ENCODE data around the gene KHDC4. TPM values are rescaled to one million over a fixed set of nuclear protein-coding genes. Genes with fewer than 3 reads are reported as not detected.

Gene KHDC4
- total RNA-seq, 1 donor from 2014 or later, result 91.5 TPM

- Histone ChIP-seq H3K9ac (no peak overlapping the region), H3K9me3 (ENCODE audit: low read depth) (no peaks in the 10 kb centered on the region), H3K4me2 (peak overlapping the region; percentile 17), H4K20me1 (ENCODE audit: low read depth) (peaks cover 3% of the 10 kb centered on the region), H3K4me1 (peaks cover 9% of the 10 kb centered on the region), H3K4me3 (no peak overlapping the region), H3F3A (ENCODE audit: low read depth) (no peaks in the 10 kb centered on the region), H3K36me3 (no peaks in the 10 kb centered on the region), H3K27me3 (no peaks in the 10 kb centered on the region), H2AFZ (replicated peaks) (peak overlapping the region; percentile 37), H3K79me2 (ENCODE audit: low read depth) (no peaks in the 10 kb centered on the region), H3K27ac (no peak overlapping the region)
- Mint-ChIP-seq H3K4me3 (no peak overlapping the region), H3K36me3 (peaks cover 3% of the 10 kb centered on the region), H3K4me1 (peaks cover 9% of the 10 kb centered on the region), H3K27me3 (ENCODE audit: insufficient read depth, low read depth) (peaks cover 3% of the 10 kb centered on the region), H3K9me3 (no peaks in the 10 kb centered on the region), H3K27ac (no peak overlapping the region)
- TF ChIP-seq CTCF (IDR thresholded peaks at IDR 0.05) (no peak), EZH2phosphoT487 (IDR thresholded peaks at IDR 0.05) (no peak), EZH2 (IDR thresholded peaks at IDR 0.05) (no peak)
- peak; percentile 51 for DNase-seq (ENCODE audit: low spot score)
Measured at GRCh38 chr1:155872527-155872926, 61.7 kb downstream of the KHDC4 start.

GRCh38 chr1:155871390-155871789, 62.8 kb downstream of the KHDC4 start:
- Histone ChIP-seq H3K27me3 (no peaks in the 10 kb centered on the region), H3F3A (ENCODE audit: low read depth) (no peaks in the 10 kb centered on the region), H4K20me1 (ENCODE audit: low read depth) (peaks cover 3% of the 10 kb centered on the region), H3K79me2 (ENCODE audit: low read depth) (no peaks in the 10 kb centered on the region), H3K9me3 (ENCODE audit: low read depth) (no peaks in the 10 kb centered on the region), H3K4me2 (no peak overlapping the region), H3K4me3 (no peak overlapping the region), H3K27ac (no peak overlapping the region), H3K36me3 (no peaks in the 10 kb centered on the region), H2AFZ (replicated peaks) (no peak overlapping the region), H3K9ac (no peak overlapping the region), H3K4me1 (peaks cover 9% of the 10 kb centered on the region)
- Mint-ChIP-seq H3K27me3 (ENCODE audit: insufficient read depth, low read depth) (peaks cover 4% of the 10 kb centered on the region), H3K27ac (peak overlapping the region; percentile 32), H3K4me3 (no peak overlapping the region), H3K4me1 (peaks cover 9% of the 10 kb centered on the region), H3K9me3 (no peaks in the 10 kb centered on the region), H3K36me3 (peaks cover 3% of the 10 kb centered on the region)
- no peak for TF ChIP-seq CTCF (IDR thresholded peaks at IDR 0.05)
- no peak for TF ChIP-seq EZH2phosphoT487 (IDR thresholded peaks at IDR 0.05)
- DNase-seq (ENCODE audit: low spot score), result peak; percentile 38

- no peak overlapping the region for H3K9ac ChIP-seq
- no peaks in the 10 kb centered on the region for H3K79me2 ChIP-seq (ENCODE audit: low read depth)
- Mint-ChIP-seq H3K36me3 (peaks cover 3% of the 10 kb centered on the region), H3K9me3 (no peaks in the 10 kb centered on the region), H3K27me3 (ENCODE audit: insufficient read depth, low read depth) (peaks cover 7% of the 10 kb centered on the region), H3K4me3 (no peak overlapping the region), H3K27ac (no peak overlapping the region), H3K4me1 (peaks cover 9% of the 10 kb centered on the region)
- peaks cover 8% of the 10 kb centered on the region for H3K4me1 ChIP-seq
- no peak for DNase-seq (ENCODE audit: low spot score)
- H3K4me2 ChIP-seq, result no peak overlapping the region
- peaks cover 3% of the 10 kb centered on the region for H4K20me1 ChIP-seq (ENCODE audit: low read depth)
- no peak overlapping the region for H2AFZ ChIP-seq (replicated peaks)
- peaks cover 7% of the 10 kb centered on the region for H3K27me3 ChIP-seq
- H3K36me3 ChIP-seq, result no peaks in the 10 kb centered on the region
- no peak overlapping the region for H3K27ac ChIP-seq
- no peaks in the 10 kb centered on the region for H3K9me3 ChIP-seq (ENCODE audit: low read depth)
- no peak for TF ChIP-seq CTCF (IDR thresholded peaks at IDR 0.05)
- no peak for TF ChIP-seq EZH2phosphoT487 (IDR thresholded peaks at IDR 0.05)
- no peak for TF ChIP-seq EZH2 (IDR thresholded peaks at IDR 0.05)
- H3K4me3 ChIP-seq, result no peak overlapping the region
- H3F3A ChIP-seq (ENCODE audit: low read depth), result no peaks in the 10 kb centered on the region
Measured at GRCh38 chr1:155867766-155868165, 66.4 kb downstream of the KHDC4 start.
